Stomach smooth muscle (tissue), 2 donors: ENCODE results near the gene USP6.
"Not testable (repeated sequence)": the region's sequence is repeated elsewhere in the genome, so short reads cannot be mapped to it uniquely, and the experiment has no call there.

Experiments used
- H3K27ac ChIP-seq: one replicate; pipeline ENCODE4 v1.7.0; 2013; ENCODE audit warnings: mild to moderate bottlenecking, low read length, inconsistent platforms
- H3K27me3 ChIP-seq, 2 donors: one replicate each; pipeline ENCODE4 v1.7.0; 2013; ENCODE audit warnings: low read length in 2 of 2; ENCODE audit not compliant: insufficient read depth in 2 of 2, control insufficient read depth in 1 of 2
- H3K36me3 ChIP-seq, 2 donors: one replicate each; pipeline ENCODE4 v1.7.0; 2013; ENCODE audit warnings: low read length in 2 of 2; ENCODE audit not compliant: control insufficient read depth in 2 of 2, insufficient read depth in 2 of 2
- H3K4me1 ChIP-seq: one replicate; pipeline ENCODE4 v1.7.0; 2013; ENCODE audit warnings: low read length; ENCODE audit not compliant: control insufficient read depth, insufficient read depth
- H3K4me3 ChIP-seq, 2 donors: one replicate each; pipeline ENCODE4 v1.7.0; 2013; ENCODE audit warnings: low read length in 2 of 2
- H3K9ac ChIP-seq, 2 donors: one replicate each; pipeline ENCODE4 v1.7.0; 2013; ENCODE audit warnings: low read length in 2 of 2, mild to moderate bottlenecking in 1 of 2
- H3K9me3 ChIP-seq, 2 donors: one replicate each; pipeline ENCODE4 v1.7.0; 2013; ENCODE audit warnings: low read length in 2 of 2; ENCODE audit not compliant: control insufficient read depth in 2 of 2
- donor health status: healthy.
- donor health status: Pancreatic carcinoma.

USP6 gene

GRCh38 chr17:5115673-5116651 lies at the start of gene USP6:
USP6 (plus strand) TSS chr17:5116032; CDS start chr17:5130368, 14,336 bp downstream.
- Histone ChIP-seq H3K4me3 (peak within 1 kb of the TSS in 1 of 2 donors; percentile 79), H3K36me3 (peaks cover 0 to 5% of the 10 kb centered on the region in 2 donors), H3K9me3 (no peaks in the 10 kb centered on the region), H3K27me3 (peaks cover 11 to 20% of the 10 kb centered on the region in 2 donors), H3K4me1 (peaks cover 6% of the 10 kb centered on the region), H3K27ac (no peak within 1 kb of the TSS), H3K9ac (peak within 1 kb of the TSS in 1 of 2 donors; percentile 85)

- no peak overlapping the region for H3K27ac ChIP-seq
- H3K4me1 ChIP-seq, result no peaks in the 10 kb centered on the region
- H3K36me3 ChIP-seq, result no peaks in the 10 kb centered on the region
- no peak overlapping the region for H3K9ac ChIP-seq
- H3K27me3 ChIP-seq, result no peaks in the 10 kb centered on the region
- H3K4me3 ChIP-seq, result no peak overlapping the region
- H3K9me3 ChIP-seq, result no peaks in the 10 kb centered on the region
These were observed 47.6 kb upstream of the USP6 start for GRCh38 chr17:5068236-5068635.

- Histone ChIP-seq H3K4me3 (no peak overlapping the region), H3K9me3 (no peaks in the 10 kb centered on the region), H3K36me3 (no peaks in the 10 kb centered on the region), H3K9ac (no peak overlapping the region), H3K27me3 (no peaks in the 10 kb centered on the region), H3K27ac (no peak overlapping the region), H3K4me1 (no peaks in the 10 kb centered on the region)
These were observed 46.1 kb upstream of the USP6 start for GRCh38 chr17:5069724-5070123.

GRCh38 chr17:5075472-5075871 lies 40.4 kb upstream of the USP6 start:
- H3K36me3 ChIP-seq, H3K4me3 ChIP-seq, H3K9ac ChIP-seq: not testable (repeated sequence)

DNA sequence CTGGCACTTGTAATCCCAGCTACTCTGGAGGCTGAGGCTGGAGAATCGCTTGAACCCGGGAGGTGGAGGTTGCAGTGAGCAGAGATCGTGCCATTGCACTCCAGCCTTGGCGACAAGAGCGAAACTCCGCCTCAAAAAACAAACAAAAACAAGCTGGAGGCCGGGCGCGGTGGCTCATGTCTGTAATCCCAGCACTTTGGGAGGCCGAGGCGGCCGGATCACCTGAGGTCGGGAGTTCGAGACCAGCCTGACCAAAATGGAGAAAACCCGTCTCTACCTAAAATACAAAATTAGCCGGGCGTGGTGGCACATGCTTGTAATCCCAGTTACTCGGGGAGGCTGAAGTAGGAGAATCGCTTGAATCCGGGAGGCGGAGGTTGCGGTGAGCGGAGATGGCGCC lies 38.6 kb upstream of the USP6 start:
- peak overlapping the region; percentile 92 to 95 for H3K4me3 ChIP-seq
- peak overlapping the region; percentile 80 for H3K27ac ChIP-seq
- peak overlapping the region in 1 of 2 donors; percentile 88 for H3K9ac ChIP-seq
- H3K27me3 ChIP-seq, H3K9me3 ChIP-seq, H3K36me3 ChIP-seq: not testable (repeated sequence)
- peaks cover 17% of the 10 kb centered on the region for H3K4me1 ChIP-seq

More at GRCh38 chr17:5075472-5075871, 40.4 kb upstream of the USP6 start:
- not testable (repeated sequence) for H3K9me3 ChIP-seq, H3K27ac ChIP-seq, H3K27me3 ChIP-seq
- H3K4me1 ChIP-seq, result peaks cover 17% of the 10 kb centered on the region

GRCh38 chr17:5077781-5078105 lies 38.1 kb upstream of the USP6 start:
- peak overlapping the region; percentile 92 to 95 for H3K4me3 ChIP-seq
- H3K36me3 ChIP-seq, result no peaks in the 10 kb centered on the region
- peak overlapping the region; percentile 80 for H3K27ac ChIP-seq
- H3K9ac ChIP-seq, result peak overlapping the region; percentile 88 to 94
- peaks cover 17% of the 10 kb centered on the region for H3K4me1 ChIP-seq
- H3K27me3 ChIP-seq, result no peaks in the 10 kb centered on the region
- H3K9me3 ChIP-seq, result no peaks in the 10 kb centered on the region

DNA sequence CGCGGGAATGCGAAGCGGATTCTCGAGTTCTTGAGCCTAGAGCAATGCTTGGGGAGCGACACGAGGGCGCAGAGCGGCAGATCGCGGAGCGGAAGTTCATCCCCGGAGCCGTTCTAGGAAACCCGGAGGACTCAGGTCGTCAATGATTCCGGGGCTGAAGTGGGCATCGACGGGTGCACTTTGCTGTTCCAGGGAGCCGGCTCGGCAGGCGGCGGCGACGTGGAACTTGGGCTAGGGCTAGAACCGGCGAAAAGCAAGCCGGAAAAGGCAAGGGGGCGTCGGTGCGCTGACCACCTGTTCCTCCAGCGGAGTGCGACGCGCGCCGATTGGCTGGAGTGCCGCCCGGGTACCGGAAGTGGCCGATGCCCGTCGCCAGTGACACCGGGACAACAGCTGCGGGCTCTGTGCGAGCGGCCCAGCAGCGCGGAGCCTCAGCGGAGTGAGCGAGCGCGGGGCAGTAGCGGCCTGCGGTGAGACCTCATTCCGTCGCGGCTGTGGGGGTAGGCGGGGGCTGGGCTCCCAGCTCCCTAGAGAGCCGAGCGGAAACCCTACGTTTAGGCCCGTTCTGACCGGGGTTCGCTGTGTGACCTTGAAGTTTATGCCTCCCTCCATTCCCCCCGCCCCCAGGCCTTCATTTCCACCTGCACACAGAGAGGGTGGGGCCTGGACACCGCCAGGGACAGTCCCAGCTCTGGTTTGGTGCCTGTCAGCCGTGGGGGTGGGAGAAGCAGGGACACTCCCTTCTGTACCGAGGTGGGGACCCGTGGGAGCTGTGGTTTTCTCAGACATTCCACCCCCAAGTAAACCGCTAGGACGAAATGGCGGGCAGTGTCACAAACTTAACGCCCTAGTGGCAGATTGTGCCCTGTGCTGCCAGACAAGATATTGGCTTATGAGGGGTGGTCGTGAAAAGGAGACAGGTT lies 37.5 kb upstream of the USP6 start, which contains the start of gene ZFP3:
Gene ZFP3 (plus strand): TSS at position 362 of the 923 bp plus-strand sequence. CDS start 13,038 bp downstream, outside the sequence.
- peak within 1 kb of the TSS; percentile 80 for H3K27ac ChIP-seq
- no peaks in the 10 kb centered on the region for H3K27me3 ChIP-seq
- H3K9me3 ChIP-seq, result no peaks in the 10 kb centered on the region
- H3K4me3 ChIP-seq, result peak within 1 kb of the TSS; percentile 92 to 95
- H3K9ac ChIP-seq, result peak within 1 kb of the TSS; percentile 88 to 94
- H3K4me1 ChIP-seq, result peaks cover 17% of the 10 kb centered on the region
- no peaks in the 10 kb centered on the region for H3K36me3 ChIP-seq

DNA sequence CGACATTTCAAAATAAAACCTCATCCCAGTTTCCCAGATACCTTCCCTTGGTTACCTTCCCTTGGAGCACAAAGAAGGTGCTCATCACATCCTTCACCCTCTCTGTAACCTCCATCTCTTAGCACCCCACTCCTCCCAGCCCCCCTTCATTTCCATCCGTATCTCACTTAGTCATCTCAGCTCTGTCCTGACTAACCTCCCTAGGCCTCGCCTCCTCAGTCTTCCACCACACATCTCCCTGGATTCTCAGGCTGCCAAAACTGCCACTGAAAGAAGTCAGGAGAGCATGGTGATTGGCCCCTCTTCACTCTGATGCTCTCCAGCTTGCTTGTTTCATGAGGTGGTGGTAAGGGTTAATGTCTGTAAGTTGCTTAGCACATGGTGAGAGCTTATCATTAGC lies 35.2 kb upstream of the USP6 start:
- H3K4me1 ChIP-seq, result peaks cover 17% of the 10 kb centered on the region
- no peak overlapping the region for H3K27ac ChIP-seq
- no peak overlapping the region for H3K4me3 ChIP-seq
- peaks cover 1 to 5% of the 10 kb centered on the region in 2 donors for H3K9me3 ChIP-seq
- no peaks in the 10 kb centered on the region for H3K27me3 ChIP-seq
- no peak overlapping the region for H3K9ac ChIP-seq
- peaks cover 0 to 2% of the 10 kb centered on the region in 2 donors for H3K36me3 ChIP-seq

- Histone ChIP-seq H3K36me3 (peaks cover 44 to 48% of the 10 kb centered on the region in 2 donors), H3K4me3 (peak overlapping the region in 1 of 2 donors; percentile 21), H3K27ac (no peak overlapping the region)
These were observed 23.4 kb upstream of the USP6 start for GRCh38 chr17:5092218-5093010.

DNA sequence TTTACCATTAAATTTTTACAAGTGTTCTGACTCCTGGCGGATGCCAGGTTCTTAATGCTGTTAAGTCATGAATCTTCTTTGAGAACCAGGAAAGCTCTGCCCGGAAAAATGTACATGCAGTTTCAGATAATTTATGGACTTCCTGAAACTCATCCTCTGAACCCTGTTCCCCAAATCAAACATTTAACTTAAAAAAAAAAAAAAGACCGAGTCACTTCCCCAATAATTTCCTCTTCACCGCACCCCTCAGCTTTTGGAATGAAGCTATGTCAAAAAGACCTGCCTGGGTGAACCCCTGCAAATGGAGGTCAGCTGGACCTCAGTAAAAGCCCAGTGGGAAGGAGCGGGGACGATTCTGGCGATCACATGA lies 19.1 kb upstream of the USP6 start:
- no peaks in the 10 kb centered on the region for H3K27me3 ChIP-seq
- peaks cover 12 to 15% of the 10 kb centered on the region in 2 donors for H3K36me3 ChIP-seq
- peak overlapping the region in 1 of 2 donors; percentile 68 for H3K9ac ChIP-seq
- H3K4me3 ChIP-seq, result peak overlapping the region; percentile 80 to 85
- H3K27ac ChIP-seq, result peak overlapping the region; percentile 55
- H3K9me3 ChIP-seq, result peaks cover 32 to 44% of the 10 kb centered on the region in 2 donors
- H3K4me1 ChIP-seq, result peaks cover 3% of the 10 kb centered on the region

More at GRCh38 chr17:5092218-5093010, 23.4 kb upstream of the USP6 start:
- Histone ChIP-seq H3K4me1 (peaks cover 3% of the 10 kb centered on the region), H3K27me3 (no peaks in the 10 kb centered on the region), H3K9me3 (peaks cover 53 to 82% of the 10 kb centered on the region in 2 donors), H3K9ac (no peak overlapping the region)
